8988T (cell line): ENCODE data around the gene GPR78.

ENCODE experiments used
- DNase-seq: peaks from one replicate; pipeline ENCODE4 v3.0.0; 2011

GPR78 gene

GRCh38 chr4:8580321-8581093 is at the start of gene GPR78:
Gene GPR78, plus strand, starts transcription at chr4:8580392. Its CDS starts 591 bp downstream, at chr4:8580983.
- peak; percentile 20 for DNase-seq

DNA sequence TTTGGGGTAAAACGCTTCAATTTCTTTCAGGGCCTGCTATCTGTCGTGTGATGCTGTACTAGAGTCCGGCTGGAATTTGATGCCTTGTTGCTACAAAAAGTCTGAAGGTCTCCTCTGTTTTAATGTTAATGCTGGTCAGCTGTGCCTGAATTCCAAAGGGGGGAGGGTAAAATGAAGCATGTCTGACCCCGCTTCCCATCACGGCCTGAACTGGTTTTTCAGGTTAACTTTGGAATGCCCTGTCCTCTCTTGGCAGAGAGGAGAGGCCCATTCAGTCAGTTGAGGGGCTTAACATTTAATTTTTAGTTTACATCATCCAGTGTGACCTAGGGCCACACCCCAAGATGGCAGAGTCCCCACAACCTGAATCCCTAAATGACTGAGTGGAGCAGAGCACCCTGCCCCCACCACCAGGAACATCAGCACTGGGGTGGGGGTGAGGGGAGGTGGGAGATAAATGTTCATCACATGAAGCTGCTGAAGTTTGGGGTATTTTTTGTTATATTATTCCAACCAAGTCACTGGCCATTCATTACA is 47.9 kb upstream of the GPR78 start:
- no peak for DNase-seq

GRCh38 chr4:8533274-8533865 is 46.8 kb upstream of the GPR78 start:
- no peak for DNase-seq

GRCh38 chr4:8534129-8534528 is 46.1 kb upstream of the GPR78 start:
- DNase-seq, result no peak

DNA sequence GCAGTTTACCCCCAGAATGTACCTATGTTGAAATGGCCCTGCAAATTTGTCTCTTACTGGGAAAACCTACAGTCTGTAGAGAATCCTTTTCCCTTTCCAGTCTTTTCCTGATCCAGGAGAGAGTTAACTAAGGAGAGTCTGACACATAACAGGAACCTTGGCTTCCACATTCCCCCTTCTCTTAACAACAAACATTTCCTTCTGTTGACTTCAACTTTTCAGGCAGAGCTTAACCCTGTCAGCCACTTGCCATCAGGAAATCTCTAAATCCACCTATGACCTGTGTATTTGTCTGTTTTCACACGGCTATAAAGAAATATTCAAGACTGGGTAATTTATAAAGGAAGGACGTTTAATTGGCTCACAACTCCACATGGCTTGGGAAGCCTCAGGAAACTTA is 45.6 kb upstream of the GPR78 start:
- no peak for DNase-seq

- DNase-seq, result no peak
Observed at GRCh38 chr4:8536467-8536866, 43.7 kb upstream of the GPR78 start.

DNA sequence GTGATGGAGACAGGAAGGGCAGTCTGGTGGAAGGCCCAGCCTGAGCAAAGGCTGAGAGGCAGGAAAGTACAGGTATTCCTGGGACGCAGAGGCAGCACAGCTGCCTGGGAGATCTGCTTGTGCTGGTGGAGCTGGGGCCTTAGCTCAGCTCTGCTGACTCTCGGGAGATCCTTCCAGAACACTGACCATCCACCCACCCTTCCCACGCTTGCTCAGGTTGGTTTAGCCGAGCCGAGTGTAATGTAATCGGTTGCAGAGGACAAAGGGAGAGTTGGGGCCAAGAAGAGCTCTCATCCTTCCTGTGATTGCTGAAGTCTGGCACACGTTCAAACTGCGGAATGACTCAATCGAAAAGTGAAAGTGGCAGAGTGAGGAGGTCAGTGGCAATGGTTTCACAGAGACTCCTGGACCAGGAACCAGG is 43.1 kb upstream of the GPR78 start:
- DNase-seq, result peak; percentile 65

DNA sequence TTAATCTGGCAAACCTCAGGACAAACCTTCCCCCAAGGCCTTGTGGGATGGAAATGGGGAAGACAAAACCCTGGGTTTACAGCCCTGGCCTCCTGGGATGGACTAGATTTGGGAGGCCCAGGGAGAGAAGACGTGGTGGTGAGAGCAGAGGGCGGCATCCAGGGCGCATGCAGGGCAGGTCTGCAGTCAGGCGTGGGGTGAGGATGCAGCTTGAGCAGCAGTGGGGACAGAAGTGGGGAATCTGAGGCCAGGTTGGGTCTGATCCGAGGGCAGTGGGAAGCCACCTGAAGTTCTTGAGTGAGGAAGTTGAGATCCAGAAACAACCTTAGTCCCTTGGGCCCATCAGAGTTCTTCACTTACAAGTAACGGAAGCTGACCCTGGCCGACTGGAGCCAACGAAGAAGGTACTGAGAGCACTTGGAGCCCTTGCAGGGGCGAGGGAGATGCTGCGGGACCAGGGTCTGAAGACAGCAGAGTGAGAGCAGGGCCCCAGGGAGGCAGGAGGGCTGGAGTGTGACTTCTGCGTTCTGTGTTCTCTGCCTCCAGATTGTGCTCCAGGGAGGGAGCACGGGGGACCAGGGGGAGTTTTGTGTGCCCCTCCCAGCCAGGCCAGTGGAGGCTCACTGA is 42.0 kb upstream of the GPR78 start:
- peak; percentile 5 for DNase-seq

DNA sequence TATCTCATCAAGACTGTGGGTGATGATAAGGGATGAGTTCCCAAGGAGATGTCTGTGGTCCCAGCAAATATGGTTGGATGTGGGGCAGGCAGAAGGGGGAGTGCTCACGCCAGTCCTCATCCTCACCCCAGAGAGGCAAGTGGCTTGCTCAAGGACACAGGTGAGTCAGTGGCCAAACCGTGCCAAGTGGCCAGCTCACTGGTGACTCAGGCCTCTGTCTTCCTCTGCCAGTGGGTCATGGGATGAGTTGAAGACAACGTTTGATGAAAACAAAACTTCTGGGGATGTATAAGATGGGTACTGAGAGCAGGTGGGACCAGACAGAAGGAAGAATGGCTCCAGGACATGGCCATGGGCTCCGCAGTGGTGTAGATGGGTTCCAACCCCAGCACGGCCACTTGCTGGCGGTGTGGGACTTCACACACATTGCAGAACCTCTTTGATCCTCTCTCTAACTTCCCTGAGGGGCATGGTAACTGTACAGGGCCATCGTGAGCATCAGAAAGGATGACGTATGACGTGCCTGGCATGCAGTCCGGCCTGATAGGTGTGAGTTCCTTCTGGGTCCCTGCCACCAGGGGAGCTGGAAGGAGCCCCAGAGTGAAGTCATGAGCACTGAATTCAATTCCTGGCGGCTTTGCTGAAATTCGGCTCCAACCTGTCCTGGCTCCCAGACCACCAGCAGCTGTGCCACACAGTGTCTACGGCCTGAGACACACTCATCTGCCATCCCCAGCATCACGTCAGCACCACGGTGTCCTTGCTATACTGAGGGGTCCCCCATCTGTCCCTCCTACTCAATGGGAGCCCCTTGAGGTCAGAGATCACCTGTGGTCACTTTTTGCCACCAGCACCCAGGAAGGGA is 41.3 kb upstream of the GPR78 start:
- peak; percentile 79 for DNase-seq

- peak; percentile 13 for DNase-seq
Observed at GRCh38 chr4:8539661-8540060, 40.5 kb upstream of the GPR78 start.

GRCh38 chr4:8540072-8540471 is 40.1 kb upstream of the GPR78 start:
- DNase-seq, result no peak

DNA sequence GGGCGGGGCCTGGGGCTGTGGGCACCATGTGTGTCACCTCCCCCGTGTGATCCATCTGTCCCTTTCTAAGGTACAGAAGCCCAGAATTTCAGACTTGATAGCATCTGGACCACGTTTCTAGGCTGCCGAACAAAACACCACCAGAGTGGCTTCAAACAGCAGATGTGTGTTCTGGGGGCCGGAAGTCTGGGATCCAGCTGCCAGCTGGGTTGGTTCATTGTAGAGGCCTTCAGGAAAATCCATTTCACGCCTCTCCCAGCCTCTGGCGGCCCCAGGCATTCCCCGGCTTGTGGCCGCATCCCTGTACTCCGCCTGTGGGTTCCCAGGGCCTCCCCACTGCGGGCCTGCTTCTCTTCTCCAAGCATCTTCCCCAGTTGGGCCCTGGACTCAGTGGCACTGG is 39.6 kb upstream of the GPR78 start:
- peak; percentile 7 for DNase-seq

GRCh38 chr4:8540991-8541390 is 39.2 kb upstream of the GPR78 start:
- DNase-seq, result no peak

DNA sequence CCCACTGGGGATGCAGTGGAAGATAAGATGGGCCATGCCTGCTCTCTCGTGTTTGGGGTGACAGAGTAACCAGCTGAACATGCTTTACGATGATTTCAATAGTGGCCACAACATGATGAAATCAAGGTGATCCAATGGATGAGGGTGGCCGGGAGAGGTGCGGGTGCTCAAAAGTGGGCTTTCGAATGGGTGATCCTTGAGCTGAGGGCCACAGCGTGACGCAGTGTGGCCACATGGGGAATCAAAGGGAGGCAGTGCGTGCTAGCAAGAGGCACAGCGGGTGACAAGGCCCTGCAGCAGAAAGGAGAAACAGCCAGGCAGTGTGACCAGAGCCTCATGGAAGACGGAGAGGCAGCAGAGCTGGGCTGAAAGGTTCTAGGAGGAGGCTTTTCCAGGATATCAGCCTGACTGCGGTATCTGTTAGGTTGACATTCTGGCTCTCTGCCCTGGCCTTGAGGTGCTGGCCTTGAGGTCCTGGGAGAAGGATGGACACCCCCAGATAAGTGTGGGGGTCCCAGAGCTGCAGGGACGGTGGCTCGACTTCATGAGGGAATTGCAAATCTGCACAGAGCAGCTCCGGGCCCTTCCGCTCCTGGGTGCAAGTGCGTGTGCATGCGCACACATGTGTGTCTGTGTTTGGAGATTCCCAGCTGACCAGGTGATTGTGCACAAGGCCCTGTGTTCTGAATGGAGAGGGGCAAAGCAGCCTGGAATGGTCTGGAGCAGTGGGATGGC is 38.0 kb upstream of the GPR78 start:
- peak; percentile 19 for DNase-seq

- peak; percentile 21 for DNase-seq
Observed at GRCh38 chr4:8542776-8543525, 37.2 kb upstream of the GPR78 start.

DNA sequence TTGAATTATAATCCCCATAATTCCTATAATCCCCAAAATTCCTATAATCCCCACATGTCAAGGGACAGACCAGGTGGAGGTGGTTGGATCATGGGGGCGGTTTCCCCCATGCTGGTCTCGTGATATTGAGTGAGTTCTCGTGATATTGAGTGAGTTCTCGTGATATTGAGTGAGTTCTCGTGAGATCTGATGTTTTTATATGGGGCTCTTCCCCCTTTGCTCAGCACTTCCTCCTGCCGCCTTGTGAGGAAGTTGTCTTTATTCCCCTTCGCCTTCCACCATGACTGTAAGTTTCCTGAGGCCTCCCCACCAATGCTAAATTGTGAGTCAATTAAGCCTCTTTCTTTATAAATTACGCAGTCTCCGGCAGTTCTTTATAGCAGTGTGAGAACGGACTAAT is 36.6 kb upstream of the GPR78 start:
- no peak for DNase-seq

- no peak for DNase-seq
Observed at GRCh38 chr4:8544282-8544681, 35.9 kb upstream of the GPR78 start.

DNA sequence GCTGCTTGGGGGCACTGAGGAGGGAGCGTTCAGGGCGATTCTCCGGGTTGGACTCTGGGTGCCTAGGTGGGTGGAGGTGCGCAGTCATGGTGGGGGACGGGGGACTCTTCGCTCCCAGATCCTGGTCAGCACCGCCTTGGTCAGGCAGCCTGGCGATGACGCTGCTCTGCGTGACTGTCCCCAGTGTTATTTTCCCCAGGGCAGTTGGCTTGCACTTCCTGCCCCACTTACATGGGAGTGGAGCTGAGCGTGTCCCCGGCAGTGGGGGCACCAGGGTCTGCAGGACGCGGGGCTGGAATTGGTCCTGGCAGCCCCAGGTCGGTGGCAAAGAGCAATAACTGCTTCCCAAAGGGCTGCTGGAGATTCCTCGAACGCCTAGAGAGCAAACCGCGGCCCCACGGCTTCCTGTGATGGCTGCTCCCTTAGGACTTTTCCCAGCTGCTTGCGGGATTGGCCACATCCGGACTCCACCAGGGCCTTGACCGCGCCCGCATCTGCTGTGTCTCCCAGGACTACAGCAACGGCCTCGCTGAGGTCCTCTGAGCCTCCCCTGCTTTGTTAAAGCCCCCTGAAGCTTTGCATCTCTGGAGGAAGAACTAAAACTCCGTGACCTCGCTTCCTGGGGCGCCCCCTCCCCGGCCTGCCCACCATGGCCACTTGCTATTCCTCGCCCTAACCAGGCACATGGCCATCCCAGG is 35.3 kb upstream of the GPR78 start:
- DNase-seq, result no peak

GRCh38 chr4:8545439-8545765 is 34.8 kb upstream of the GPR78 start:
- no peak for DNase-seq

- no peak for DNase-seq
Observed at GRCh38 chr4:8546766-8547107, 33.5 kb upstream of the GPR78 start.
